GM10248 (cell line): Measurements from ENCODE around the gene PIK3R3.
"Not testable (repeated sequence)": the region's sequence is repeated elsewhere in the genome, so short reads cannot be mapped to it uniquely, and the experiment has no call there.

ENCODE experiments used
- CTCF ChIA-PET: fragments of 300-600 bp; sonication (Branson Sonifier 250); formaldehyde crosslinking; extraction: SDS; loops from one replicate; lab custom pipeline; 2021; ENCODE audit warnings: antibody characterized with exemption; lab: Yijun Ruan, JAX
- POLR2A ChIA-PET: fragments of 350-650 bp; sonication (Branson Sonifier 250); formaldehyde crosslinking; extraction: SDS; loops from one replicate; lab custom pipeline; 2020; ENCODE audit warnings: antibody characterized with exemption; lab: Yijun Ruan, JAX
- DNase-seq: peaks from one replicate; pipeline ENCODE4 v3.0.0; 2012; ENCODE audit errors: extremely low spot score
- TF ChIP-seq, protein P1 (sequence below): IDR thresholded peaks from 2 replicates; pipeline ENCODE4 v1.5.1; 2012; ENCODE audit warnings: mild to moderate bottlenecking, low read depth; ENCODE audit errors: extremely low read depth, missing control alignments, control extremely low read depth

PIK3R3 gene

DNA sequence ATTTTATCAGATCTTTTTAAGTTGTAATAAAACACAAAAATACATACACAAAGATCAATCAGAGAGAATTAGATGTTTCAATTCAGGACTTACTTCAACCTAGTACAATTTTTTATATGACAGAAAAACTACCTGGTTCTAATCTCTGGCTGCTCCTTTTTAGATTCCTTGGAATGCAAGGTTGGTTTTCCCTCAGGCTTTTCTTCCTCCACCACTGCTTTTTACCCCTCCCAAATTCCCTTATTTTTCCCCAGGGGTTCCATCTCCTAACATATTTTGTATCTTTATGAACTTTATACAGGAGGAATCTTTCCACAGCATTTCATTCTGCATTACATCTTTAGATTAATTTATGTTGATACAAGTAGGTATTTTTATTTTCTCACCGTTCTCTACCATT lies 33.2 kb downstream of the PIK3R3 start:
- ChIA-PET POLR2A (no interaction called here), CTCF (no interaction called here)
- no peak for DNase-seq

DNA sequence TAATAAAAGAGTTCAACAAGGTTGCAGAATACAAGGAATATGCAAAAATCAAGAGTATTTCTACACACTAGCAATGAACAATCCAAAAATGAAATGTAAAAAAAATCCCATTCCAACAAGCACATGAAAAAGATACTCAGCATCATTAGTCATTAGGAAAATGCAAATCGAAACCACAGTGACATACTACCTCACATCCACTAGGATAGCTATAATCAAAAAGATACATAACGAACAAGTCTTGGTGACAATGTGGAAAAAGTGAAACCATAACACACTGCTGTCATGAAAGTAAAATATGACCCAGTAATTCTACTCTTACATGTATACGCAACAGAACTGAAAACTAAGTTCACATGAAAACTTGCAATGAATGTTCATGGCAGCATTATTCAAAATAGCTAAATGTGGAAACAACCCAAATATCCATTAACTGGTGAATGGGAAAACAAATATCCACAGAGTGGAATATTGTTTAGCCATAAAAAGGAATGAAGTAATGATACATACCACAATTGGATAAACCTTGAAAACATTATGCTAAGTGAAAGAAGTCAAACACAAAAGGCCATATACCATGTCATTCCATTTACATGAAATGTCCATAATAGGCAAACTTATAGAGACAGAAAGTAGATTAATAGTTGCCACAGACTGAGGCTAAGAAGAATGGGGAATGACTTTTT lies 34.3 kb downstream of the PIK3R3 start:
- TF ChIP-seq, protein P1, sequence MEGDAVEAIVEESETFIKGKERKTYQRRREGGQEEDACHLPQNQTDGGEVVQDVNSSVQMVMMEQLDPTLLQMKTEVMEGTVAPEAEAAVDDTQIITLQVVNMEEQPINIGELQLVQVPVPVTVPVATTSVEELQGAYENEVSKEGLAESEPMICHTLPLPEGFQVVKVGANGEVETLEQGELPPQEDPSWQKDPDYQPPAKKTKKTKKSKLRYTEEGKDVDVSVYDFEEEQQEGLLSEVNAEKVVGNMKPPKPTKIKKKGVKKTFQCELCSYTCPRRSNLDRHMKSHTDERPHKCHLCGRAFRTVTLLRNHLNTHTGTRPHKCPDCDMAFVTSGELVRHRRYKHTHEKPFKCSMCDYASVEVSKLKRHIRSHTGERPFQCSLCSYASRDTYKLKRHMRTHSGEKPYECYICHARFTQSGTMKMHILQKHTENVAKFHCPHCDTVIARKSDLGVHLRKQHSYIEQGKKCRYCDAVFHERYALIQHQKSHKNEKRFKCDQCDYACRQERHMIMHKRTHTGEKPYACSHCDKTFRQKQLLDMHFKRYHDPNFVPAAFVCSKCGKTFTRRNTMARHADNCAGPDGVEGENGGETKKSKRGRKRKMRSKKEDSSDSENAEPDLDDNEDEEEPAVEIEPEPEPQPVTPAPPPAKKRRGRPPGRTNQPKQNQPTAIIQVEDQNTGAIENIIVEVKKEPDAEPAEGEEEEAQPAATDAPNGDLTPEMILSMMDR, result no peak
- no peak for DNase-seq
- CTCF ChIA-PET, result interaction anchor here (1.4 kb wide), 1 partner anchor 32 kb away, joined by 4 read pairs; no protein-coding TSS in a partner anchor
- POLR2A ChIA-PET, result interaction anchor here (0.7 kb wide), 1 partner anchor 30 kb away, joined by 3 read pairs; no protein-coding TSS in a partner anchor

More for the DNA sequence above, 33.2 kb downstream of the PIK3R3 start:
- TF ChIP-seq, protein P1, result no peak

DNA sequence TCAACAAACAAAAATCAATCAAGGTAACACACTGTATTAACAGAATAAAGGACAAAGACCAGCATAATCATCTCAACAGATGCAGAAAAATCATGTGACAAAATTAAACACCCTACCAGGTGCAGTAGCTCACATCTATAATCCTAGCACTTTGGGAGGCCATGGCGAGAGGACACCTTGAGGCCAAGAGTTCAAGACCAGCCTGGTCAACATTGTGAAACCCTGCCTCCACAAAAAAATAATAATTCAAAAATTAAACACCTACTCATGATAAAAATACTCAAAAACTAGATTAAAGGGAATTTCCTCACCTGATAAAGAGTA lies 35.3 kb downstream of the PIK3R3 start:
- CTCF ChIA-PET, result interaction anchor here (0.6 kb wide), 1 partner anchor 11 kb away, joined by 3 read pairs; no protein-coding TSS in a partner anchor
- no peak for DNase-seq
- TF ChIP-seq, protein P1, result no peak
- POLR2A ChIA-PET, result no interaction called here

DNA sequence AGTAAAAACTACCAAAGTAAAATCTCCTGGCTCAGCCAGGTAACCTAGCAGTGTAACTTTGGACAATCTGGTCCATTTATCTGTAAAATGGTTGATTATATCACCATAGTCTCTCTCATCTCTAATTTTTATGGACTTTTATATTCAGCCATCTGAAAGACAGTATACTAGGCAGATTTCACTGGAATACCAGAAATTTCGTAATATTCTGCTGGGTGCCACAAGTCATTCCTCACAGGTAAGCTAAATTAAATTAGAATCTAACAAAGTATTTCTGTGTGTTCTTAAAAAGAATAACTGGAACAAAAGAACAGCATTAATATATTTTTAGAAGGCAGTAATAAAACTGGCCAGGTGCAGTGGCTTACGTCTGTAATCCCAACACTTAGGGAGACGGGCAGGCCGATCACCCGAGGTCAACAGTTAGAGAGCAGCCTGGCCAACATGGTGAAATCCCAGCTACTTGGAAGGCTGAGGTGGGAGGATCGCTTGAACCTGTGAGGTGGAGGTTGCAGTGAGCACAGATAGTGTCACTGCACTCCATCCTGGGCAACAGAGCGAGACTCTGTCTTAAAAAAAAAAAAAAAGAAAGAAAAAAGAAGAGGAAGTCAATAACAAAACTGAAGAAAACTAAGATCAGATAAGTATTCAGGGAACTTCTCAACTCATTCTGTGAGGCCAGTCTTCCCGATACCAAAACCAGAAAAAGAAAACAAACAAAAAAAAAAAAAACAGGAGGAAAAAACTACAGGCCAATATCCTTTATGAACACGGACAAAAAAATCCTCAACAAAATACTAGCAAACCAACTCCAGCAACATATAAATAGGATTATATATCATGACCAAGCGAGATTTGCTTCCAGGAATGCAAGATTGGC lies 35.9 kb downstream of the PIK3R3 start:
- POLR2A ChIA-PET, result no interaction called here
- no peak for DNase-seq
- CTCF ChIA-PET, result interaction anchor here (0.6 kb wide), 1 partner anchor 11 kb away, joined by 3 read pairs; no protein-coding TSS in a partner anchor
- TF ChIP-seq, protein P1, result no peak

DNA sequence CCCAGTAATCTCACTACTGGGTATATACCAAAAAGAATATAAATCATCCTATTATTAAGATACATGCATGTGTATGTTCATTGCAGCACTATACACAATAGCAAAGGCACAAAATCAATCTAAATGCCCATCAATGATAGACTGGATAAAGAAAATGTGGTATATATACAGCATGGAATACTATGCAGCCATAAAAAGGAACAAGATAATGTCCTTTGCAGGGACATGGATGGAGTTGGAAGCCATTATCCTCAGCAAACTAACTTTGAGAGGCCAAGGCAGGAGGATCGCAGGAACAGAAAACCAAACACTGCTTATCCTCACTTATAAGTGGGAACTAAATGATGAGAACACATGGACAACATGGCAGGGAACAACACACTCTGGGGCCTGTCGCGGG lies 37.3 kb downstream of the PIK3R3 start:
- CTCF ChIA-PET, POLR2A ChIA-PET, DNase-seq: not testable (repeated sequence)

DNA sequence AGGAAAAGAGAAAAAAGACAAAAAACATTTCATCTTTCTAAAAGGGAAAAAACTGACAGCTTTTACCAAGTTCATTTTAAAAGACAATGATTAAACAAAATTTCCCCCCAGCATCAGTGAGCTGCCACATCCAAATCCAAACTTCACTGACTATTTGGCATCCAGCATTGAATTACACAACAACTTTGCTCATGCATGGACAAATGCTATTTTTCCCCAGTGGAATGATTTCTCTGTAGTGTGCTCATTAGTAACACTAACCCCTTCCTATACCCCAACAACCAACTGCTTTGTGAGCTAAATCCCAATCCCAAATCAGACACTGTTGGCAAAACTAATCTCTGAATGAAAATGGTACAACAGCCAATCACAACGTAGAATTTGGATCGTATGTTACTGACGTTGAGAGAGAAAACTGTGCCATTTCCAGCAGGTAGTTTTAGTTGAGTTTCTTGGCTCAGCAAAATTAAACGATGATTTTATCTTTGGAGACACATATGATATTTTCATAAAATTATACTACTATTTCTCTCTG lies 37.9 kb downstream of the PIK3R3 start:
- TF ChIP-seq, protein P1, result no peak
- CTCF ChIA-PET, result no interaction called here
- POLR2A ChIA-PET, result no interaction called here
- DNase-seq, result no peak

DNA sequence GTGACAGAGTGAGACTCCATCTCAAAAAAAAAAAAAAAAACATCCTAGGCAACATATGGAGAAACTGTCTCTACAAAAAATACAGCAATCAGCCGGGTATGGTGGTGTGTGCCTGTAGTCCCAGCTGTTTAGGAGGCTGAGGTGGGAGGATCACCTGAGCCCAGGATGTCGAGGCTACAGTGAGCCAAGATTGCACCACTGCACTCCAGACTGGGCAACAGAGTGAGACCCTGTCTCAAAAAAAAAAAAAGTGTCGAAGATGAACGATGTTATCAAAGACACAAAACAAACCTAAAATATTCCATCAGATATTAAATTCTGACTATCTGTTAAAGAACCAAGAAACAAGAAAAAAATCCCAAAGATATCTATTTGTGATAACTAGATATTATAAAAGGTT lies 38.6 kb downstream of the PIK3R3 start:
- CTCF ChIA-PET, result interaction anchor here (1.5 kb wide), 1 partner anchor 16 kb away, joined by 4 read pairs; no protein-coding TSS in a partner anchor
- POLR2A ChIA-PET, result interaction anchor here (0.7 kb wide), 1 partner anchor 1393 kb away, joined by 11 read pairs; no protein-coding TSS in a partner anchor
- DNase-seq, result not testable (repeated sequence)
